HG03439 (cell line): ENCODE results near the gene ALKAL2.

Experiments
- ATAC-seq: cut with Tn5 transposase; IDR thresholded peaks from one replicate; pipeline ENCODE4 v1.9.1; 2021; ENCODE audit warnings: mild to moderate bottlenecking, moderate library complexity; ENCODE audit not compliant: unreplicated experiment

The ALKAL2 gene

DNA sequence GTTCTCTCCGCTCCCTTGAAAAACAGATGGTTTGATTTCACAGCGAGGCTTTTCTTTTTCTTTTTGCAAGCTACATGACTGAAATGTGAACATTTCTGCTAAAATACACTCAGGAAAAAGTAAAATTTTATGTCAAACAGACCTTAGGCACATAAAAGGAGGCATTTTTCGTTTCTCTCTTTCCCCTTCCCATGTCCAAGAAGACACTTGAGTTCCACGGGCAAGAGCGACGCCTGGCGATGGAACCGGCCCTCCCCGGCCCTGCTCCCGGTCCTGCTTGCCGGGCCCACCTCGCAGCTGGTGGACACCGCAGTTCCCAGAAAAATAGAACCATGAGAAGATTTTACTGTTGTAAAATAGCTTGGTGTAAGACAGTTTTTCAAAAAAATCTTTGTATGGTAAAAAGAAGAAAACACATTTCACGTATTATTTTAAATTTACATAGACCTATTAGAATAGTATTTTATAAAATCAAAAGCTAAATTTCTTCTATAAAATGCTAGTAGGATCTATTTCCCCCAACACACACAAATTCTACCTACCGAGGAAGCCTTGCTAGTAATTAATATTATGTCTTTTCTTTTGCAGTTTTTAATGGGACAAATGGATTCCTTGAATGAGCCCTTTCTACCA, 2.3 kb upstream of the ALKAL2 start:
- ATAC-seq = no peak

DNA sequence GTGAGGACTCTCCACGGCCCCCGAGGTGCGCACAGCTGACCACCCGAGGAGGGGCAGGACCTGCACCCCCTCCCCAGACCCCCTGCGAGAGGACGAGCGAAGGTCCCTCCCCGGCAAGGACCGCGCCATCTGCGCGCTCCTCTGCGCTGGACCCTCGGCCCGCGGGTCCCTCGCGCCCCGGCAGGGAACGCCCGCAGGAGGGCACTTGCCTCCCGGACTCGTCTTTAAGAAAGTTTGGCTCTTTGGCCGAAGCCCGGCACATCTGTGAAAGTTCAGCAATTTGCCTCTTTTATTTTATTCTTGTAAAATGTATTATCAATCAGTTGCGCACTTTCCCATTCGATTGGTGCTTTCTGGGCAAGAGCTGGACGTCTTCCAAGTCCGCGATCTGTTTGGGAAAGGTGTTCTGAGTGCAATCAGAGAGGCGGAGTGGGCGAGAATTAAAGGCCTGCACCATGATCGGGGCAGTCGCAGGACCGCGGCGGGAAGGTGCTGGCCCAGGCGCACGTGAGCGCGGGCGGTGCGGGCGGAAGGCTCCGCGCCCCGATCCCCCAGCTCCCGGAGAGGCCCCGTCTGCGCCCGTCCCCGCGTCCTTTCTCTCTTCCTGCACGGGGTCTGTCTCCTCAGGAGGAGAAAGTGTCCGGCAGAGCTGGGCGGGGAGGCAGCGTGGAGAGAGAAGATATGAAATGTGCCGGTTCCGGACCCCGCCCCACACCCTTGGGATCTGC, 1.6 kb upstream of the ALKAL2 start:
- ATAC-seq = no peak

DNA sequence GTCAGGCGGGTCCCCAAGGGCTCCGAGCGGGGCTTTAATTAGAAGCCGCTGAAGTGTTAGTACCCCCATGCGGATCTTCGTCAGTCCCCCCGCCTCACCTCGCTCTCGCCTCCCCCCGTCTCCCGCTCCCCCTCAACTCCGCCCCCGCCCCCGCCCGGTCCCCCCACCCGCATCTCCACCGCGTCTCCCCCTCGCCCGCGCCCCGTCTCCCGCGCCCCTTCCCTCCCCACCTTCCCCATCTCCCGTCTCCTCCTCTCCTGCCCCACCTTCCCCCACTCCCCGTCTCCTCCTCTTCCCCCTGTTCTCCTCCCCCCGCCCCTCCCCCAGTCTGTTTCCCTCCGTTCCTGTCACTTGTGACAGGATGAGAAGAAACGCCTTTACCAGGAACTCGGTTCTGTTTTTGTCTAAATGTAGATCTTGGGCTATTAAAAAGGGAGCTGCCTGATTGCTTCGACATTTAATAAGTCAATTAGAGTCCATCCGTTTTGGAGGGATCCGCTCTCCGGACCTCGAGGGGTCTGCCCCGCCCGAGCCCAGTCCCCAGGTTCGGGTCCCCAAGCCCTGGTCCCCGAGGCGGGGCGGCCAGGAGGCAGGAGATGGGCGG, 969 bp upstream of the ALKAL2 start:
- no peak for ATAC-seq

GRCh38 chr2:287471-287885, 413 bp downstream of the ALKAL2 start:
- ATAC-seq = no peak

DNA sequence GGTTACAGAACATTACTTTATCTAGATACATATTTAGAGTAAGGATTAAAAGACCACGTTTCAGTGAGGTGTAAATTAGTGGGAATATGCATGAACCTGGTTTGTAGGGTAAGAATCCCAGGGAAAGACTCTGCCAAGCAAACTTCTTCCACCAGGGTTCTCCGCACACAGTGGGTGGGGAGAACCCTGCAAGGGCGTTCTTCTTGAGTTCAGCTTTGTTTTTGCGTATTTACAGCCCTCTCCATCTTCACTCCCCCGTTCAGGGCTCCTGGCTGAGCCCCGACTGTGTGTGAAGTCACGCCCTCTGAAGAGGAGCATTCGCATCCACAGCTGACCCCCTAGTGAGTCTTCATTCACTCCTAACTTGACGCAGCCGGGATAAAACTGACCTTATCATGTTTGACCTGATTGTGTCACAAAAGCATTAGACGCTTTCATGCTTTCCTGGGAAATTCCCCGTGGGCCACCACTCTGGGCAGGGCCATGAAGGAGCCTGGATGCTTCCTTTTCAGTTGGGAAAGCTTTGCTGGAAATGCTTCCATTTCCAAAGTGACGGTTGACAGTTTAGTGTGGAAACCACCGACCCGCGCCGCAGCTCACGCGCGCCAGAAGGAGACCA, 1.0 kb downstream of the ALKAL2 start:
- ATAC-seq = no peak

GRCh38 chr2:286035-286434, 1.9 kb downstream of the ALKAL2 start:
- no peak for ATAC-seq

DNA sequence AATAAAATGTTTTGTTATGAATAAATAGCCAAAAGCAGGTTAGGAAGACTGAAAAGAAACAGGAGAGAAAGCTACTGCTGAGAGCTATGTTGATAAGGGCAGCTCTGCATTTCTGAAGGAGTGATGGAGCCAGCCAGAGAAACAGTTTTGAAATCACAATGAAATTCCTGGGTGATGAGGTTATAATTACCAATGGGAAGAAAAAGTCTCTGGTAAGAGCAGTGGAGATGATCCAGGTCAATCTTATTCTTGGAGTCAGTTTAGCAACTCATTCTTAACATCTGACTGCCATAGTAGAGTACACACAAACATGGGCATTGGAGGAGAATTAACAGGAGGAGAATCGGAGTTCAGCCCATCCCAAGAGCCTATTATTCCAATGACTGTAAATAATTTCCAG, 2.4 kb downstream of the ALKAL2 start:
- ATAC-seq = no peak

- ATAC-seq = no peak
Measured at GRCh38 chr2:284896-285492, 2.9 kb downstream of the ALKAL2 start.

DNA sequence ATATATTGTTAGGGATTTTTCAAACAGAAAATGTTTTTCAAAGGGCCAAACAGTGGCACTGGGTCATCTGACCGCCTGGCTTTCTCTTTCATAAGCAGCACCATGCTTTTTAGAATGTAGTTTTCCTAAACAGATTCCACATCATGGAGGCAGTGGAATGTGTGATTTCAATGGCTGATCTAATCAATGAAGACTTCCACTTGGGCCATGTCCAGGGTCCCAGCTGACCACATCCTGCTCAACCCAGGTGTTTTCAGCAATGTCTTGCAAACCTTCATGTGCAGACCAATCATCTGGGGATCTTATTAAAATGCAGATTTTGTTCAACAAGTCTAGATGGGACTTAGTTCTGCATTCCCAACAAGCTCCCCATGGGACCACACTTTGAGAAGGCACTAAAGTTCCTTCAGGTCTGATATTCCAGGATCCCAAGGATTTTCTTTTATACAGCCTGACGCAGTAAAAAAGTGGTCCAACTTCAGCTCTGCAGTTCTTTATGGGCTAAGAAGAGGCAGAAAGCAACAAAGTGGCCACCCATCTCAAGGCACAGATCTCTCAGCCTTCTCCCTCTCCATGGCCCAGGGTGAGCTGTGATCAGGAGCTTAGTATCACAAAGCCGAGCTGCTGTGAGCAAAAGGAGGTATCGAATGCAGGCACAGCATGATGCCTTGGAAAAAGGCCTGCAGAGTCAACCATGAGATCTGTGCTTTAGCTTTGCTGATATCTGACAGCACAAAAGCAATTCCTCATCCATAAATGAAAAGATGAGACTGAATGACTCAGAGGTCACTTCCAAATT, 3.7 kb downstream of the ALKAL2 start:
- ATAC-seq = no peak

GRCh38 chr2:282371-283263, 5.3 kb downstream of the ALKAL2 start:
- ATAC-seq = no peak

GRCh38 chr2:281381-281780, 6.5 kb downstream of the ALKAL2 start:
- ATAC-seq = no peak

DNA sequence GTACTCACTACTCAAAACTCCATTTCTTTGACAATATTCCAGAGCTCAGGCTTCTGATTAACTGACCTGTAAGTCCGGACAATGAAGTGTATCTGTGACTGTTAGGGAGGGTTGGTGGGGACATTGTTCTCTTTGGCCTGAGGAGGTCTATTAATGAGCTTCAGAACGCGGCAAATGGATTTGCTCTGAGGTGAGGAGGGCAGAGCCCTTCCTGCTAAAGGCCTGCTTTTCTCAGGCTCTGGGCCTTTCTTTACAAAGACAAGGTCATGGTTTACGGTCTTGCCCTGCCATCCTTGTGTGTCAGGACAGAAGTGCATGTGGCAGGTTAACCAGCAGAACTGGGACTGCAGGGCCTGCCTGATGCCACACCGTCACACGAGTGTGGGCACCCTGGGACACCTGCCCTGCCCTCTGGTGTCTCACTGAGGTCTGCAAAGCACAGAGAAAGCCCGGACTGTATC, 7.2 kb downstream of the ALKAL2 start:
- ATAC-seq = no peak

- no peak for ATAC-seq
Measured at GRCh38 chr2:279956-280649, 7.8 kb downstream of the ALKAL2 start.

DNA sequence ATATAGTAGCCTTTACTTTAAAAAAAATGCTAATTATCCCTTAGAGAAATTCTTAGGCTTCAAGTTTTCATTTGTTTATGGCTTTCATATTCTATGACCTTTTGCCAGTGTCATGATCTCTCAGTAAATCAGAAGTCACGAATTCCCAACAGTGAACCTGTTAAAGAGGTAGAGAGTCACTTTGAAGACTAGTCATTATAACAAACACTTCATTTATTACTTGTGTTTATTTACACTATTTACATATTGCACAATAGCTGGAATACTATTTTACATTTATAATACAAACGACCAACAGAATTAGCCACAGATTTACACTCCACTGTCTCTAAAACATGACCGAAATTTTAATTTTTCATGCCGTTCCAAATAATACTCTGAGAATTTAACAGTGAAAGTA, 8.5 kb downstream of the ALKAL2 start:
- no peak for ATAC-seq

DNA sequence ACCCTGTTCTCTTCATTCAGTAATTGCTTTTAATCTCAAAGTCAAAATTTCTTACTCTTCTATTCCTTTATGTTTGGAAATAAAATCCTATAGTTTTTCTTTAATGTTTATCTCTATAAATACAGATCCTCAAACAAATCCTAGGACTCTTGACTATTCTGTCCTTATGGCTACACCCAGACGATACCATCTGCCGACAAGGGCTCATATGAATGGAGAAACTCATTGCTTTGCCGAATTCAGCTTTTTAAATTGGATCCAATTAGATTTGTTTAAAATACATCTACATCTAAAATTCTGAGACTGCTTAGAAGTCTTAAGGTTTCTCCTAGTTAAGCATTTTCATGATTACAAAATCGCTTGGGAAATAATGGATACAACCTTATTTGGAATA, 9.0 kb downstream of the ALKAL2 start:
- no peak for ATAC-seq

GRCh38 chr2:278312-278926, 9.5 kb downstream of the ALKAL2 start:
- no peak for ATAC-seq

DNA sequence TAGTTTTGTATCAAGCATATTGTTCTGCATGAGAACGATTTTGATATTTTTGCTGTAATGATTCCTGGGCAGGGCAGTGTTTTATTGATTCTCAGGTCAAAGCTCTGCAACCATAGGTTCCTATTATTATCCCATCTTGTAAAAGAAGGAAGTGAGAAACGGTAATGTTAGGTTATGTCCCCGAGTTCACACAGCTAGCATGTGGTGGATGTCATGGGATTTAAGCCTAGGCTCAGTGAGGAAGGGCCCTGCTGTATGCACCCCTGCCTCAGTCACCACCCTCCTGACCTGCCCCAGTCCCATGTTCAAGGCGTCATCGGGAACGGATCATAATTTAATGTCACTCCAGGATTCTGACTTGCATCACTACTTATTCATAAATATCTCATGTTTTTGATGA, 12.4 kb downstream of the ALKAL2 start:
- peak; percentile 81 for ATAC-seq

DNA sequence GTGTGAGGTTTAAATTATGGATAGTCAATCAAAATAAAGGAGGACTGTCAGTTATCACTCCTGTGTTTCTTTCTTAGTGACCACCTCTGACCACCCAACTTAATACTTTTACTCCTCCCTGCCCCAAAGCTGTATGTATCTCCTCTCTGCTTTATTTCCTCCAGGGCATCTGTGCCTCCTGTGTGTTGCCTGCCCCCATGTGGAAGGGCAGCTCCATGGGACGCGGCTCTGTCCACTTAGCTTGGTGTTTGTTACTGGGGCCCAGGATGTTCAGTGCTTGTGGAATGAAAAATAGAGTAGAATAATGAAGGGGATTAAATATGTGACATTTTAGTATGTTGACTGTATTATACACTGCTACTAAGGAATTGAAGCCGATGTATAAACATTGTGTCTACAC, 13.4 kb downstream of the ALKAL2 start:
- ATAC-seq = no peak

- ATAC-seq = no peak
Measured at GRCh38 chr2:273333-273732, 14.6 kb downstream of the ALKAL2 start.
